AG04450 (cell line): ENCODE measurements around the gene MAN2B1. TPM values are rescaled to one million over a fixed set of nuclear protein-coding genes. Genes with fewer than 3 reads are reported as not detected.
"Not testable (repeated sequence)": the region's sequence is repeated elsewhere in the genome, so short reads cannot be mapped to it uniquely, and the experiment has no call there.

Experiments
- CTCF ChIA-PET: fragments of 300-600, 350-600 bp; formaldehyde crosslinking; extraction: SDS; loops from one replicate; lab custom pipeline; 2022; ENCODE audit warnings: antibody characterized with exemption, inconsistent platforms; lab: Charles Lee
- POLR2A ChIA-PET: fragments of 350-600 bp; formaldehyde crosslinking; extraction: SDS; loops from one replicate; lab custom pipeline; 2021; ENCODE audit warnings: antibody characterized with exemption, inconsistent platforms; lab: Yijun Ruan, JAX
- DNase-seq: peaks from one replicate; pipeline ENCODE4 v3.0.0-alpha.2; 2011; ENCODE audit warnings: low read depth, low spot score
- H3K27ac ChIP-seq: one replicate; pipeline ENCODE4 v1.5.1; 2012; ENCODE audit warnings: low read depth, low read length, control low read depth
- H3K27me3 ChIP-seq: one replicate; pipeline ENCODE4 v1.6.0; 2012; ENCODE audit warnings: low read length; ENCODE audit not compliant: control insufficient read depth, insufficient read depth
- H3K4me3 ChIP-seq: 2 replicates; pipeline ENCODE4 v1.5.1; 2011; ENCODE audit warnings: mild to moderate bottlenecking, low read depth, low read length, control low read depth
- H3K9me3 ChIP-seq: 2 replicates; pipeline ENCODE4 v1.5.1; 2012; ENCODE audit warnings: low read length; ENCODE audit not compliant: control insufficient read depth, insufficient read depth
- polyA plus RNA-seq: library from polyadenylated mRNA; depleted of rRNA; stranded (reverse); fragments of >200 nt; gene quantifications from 2 replicates; pipeline ENCODE4 v1.2.3, GENCODE V29; 2011
- TF ChIP-seq, protein P1 (sequence below): IDR thresholded peaks from 2 replicates; pipeline ENCODE4 v1.5.1; 2011; ENCODE audit warnings: low read depth, low read length, control low read depth, inconsistent platforms

MAN2B1 gene
- polyA plus RNA-seq, 1 experiment: 30.9 TPM

DNA sequence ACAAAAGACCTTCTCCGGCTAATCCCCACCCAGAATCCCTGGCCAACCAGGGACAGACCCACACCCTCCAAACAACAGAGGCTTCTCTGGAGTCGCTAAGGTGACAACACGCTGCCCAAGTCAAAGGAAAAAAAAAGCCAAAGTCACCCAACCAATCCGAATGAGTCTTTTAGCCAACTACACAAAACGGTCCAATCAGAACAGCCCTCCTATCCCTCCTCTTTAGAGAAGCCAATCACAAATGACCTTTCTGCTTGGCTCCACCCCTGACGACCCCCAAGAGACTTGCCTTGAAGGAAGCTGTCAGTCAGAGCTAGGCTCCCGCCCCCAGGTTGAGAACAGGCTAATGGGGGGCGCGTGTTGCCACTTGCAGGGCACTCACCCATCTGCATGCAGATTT, 36.5 kb upstream of the MAN2B1 start:
- no peak overlapping the region for H3K4me3 ChIP-seq
- no peaks in the 10 kb centered on the region for H3K27me3 ChIP-seq
- no peak for DNase-seq
- POLR2A ChIA-PET: no interaction called here
- H3K9me3 ChIP-seq: no peaks in the 10 kb centered on the region; the same call in 1 of the 2 replicates
- CTCF ChIA-PET: no interaction called here
- no peak overlapping the region for H3K27ac ChIP-seq
- TF ChIP-seq, protein P1, sequence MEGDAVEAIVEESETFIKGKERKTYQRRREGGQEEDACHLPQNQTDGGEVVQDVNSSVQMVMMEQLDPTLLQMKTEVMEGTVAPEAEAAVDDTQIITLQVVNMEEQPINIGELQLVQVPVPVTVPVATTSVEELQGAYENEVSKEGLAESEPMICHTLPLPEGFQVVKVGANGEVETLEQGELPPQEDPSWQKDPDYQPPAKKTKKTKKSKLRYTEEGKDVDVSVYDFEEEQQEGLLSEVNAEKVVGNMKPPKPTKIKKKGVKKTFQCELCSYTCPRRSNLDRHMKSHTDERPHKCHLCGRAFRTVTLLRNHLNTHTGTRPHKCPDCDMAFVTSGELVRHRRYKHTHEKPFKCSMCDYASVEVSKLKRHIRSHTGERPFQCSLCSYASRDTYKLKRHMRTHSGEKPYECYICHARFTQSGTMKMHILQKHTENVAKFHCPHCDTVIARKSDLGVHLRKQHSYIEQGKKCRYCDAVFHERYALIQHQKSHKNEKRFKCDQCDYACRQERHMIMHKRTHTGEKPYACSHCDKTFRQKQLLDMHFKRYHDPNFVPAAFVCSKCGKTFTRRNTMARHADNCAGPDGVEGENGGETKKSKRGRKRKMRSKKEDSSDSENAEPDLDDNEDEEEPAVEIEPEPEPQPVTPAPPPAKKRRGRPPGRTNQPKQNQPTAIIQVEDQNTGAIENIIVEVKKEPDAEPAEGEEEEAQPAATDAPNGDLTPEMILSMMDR: no peak

DNA sequence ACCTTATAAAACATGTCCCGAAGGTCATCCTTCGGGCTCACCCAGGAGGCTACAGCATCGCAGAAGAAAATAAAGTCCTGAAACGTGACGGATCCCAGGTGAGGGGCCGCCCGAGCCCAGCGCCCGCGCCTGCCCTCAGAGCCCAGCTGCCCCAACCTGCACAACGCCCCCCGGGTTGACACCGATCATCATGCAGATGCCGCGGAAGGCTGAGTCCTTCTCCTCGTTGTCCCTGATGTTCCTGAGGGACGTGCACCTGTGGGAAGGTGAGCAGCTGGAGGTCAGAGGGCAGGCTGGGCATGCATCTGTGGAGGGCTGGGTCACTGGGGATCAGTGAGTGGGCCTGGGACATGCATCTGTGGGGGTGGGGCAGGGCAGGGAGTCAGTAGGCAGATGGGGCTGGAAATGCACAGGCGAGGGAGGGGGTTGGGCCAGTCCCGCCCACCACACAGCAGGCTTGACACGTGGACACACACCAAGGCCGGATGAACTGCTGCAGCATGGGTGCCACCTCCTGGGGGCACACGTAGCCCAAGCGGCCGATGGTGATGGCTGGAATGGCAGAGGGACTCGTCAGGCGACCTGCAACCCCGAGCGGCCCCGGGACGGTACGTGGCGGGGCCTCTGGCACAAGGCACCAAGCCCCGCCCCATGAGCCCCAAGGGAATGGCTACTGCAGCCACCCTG, 35.2 kb upstream of the MAN2B1 start:
- no peak for DNase-seq
- CTCF ChIA-PET: no interaction called here
- Histone ChIP-seq H3K9me3 (no peaks in the 10 kb centered on the region; the same call in 1 of the 2 replicates), H3K4me3 (no peak overlapping the region), H3K27ac (no peak overlapping the region), H3K27me3 (no peaks in the 10 kb centered on the region)
- POLR2A ChIA-PET: no interaction called here
- TF ChIP-seq, protein P1: no peak

DNA sequence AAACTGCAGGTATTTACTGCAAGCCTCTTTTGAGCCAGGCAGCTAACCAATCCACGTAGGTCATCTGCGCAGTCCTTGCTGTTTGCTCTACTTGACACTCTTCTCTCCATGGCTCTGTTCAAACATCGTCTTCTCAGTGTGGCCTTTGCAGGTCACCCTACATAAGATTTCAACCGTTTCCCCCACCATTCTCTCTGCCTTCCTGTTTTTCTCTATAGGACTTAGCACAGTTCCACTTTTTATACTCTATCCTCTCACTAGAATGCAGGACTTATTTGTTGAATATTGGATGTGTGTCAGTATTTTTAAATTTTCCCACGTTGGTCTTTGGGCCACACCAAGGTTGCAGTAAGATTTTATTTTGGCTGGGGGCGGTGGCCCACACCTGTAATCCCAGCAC, 31.6 kb upstream of the MAN2B1 start:
- POLR2A ChIA-PET: no interaction called here

DNA sequence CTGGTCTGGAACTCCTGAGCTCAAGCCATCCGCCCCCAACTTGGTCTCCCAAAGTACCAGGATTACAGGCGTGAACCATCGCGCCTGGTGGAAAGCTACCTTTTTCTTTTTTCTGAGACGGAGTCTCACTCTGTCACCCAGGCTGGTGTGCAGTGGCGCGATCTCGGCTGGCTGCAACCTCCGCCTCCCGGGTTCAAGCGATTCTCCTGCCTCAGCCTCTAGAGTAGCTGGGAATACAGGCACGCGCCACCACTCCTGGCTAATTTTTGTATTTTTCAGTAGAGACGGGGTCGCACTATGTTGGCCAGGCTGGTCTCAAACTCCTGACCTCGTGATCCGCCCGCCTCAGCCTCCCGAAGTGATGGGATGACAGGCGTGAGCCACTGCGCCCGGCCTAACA, 30.9 kb upstream of the MAN2B1 start:
- H3K4me3 ChIP-seq, DNase-seq, H3K27me3 ChIP-seq, H3K27ac ChIP-seq, H3K9me3 ChIP-seq: not testable (repeated sequence)
- CTCF ChIA-PET: interaction anchor here (0.6 to 0.7 kb wide), 2 partner anchors 25 to 1764 kb away, joined by 3 to 5 read pairs; no protein-coding TSS in a partner anchor
- POLR2A ChIA-PET: interaction anchor here (0.7 to 2.1 kb wide), 2 partner anchors 16 to 769 kb away, joined by 8 to 9 read pairs; partner anchors contain the start of gene DHPS

More for the DNA sequence above, 31.6 kb upstream of the MAN2B1 start:
- TF ChIP-seq, protein P1: no peak
- CTCF ChIA-PET: no interaction called here
- H3K27ac ChIP-seq: no peak overlapping the region
- no peak overlapping the region for H3K4me3 ChIP-seq
- no peaks in the 10 kb centered on the region for H3K27me3 ChIP-seq
- no peak for DNase-seq
- no peaks in the 10 kb centered on the region; the same call in 1 of the 2 replicates for H3K9me3 ChIP-seq

DNA sequence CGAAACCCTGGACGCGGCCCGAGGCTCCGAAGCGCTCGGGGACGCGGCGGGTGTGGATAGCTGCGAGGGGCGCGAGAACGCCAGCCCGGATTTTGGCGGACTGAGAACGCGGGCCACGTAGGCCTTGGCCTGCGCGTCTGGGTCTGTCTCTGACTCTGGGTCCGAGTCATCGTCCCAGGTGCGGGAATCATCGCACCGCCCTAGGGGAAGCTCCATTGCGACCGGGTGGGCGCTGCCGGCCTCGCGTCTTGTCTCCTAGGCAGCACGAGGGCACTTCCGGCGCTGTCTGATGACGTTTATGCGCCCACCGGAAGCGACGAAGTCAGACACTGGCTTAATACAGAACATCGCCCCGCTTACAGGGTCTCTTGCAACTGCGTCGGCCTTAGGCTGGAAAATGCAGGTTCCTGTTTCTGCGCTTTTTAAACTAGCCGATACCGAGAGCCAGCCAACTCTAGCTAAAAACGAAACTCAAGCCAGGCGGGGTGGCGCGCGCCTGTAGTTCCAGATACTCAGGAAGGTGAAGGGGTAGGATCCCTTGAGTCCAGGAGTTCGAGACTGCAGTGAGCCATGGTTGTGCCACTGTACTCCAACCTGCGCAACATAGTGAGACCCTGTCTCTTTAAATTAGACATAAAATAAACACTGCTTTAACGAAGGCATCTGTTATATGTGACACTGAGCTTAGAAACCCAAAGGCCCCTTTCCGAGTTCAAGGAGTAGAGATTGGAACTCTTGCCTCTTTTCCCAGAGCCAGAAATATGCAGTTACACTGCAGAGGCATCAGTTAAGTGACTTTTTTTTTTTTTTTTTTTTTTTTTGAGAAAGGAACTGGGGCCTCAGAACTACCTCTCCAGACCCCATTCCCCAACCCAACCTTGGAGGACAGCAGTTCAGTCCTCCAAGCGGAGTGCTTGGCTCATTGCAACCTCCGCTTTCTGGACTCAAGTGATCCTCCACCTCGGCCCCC, 30.1 kb upstream of the MAN2B1 start, which contains the start of gene FBXW9:
Gene FBXW9, minus strand, starts transcription at position 266 of the 970 bp plus-strand sequence. Its CDS starts 50 bp downstream, at position 216.
- Histone ChIP-seq H3K9me3 (no peaks in the 10 kb centered on the region; the same call in 1 of the 2 replicates), H3K4me3 (peak within 1 kb of the TSS; percentile 96), H3K27ac (peak within 1 kb of the TSS; percentile 75), H3K27me3 (no peaks in the 10 kb centered on the region)
- CTCF ChIA-PET: interaction anchor here (0.6 to 1.1 kb wide), 6 partner anchors 25 to 1763 kb away, joined by 3 to 8 read pairs (median 5); no protein-coding TSS in a partner anchor
- TF ChIP-seq, protein P1: no peak
- POLR2A ChIA-PET: interaction anchor here (0.5 to 2.1 kb wide), 10 partner anchors 15 to 770 kb away, joined by 3 to 14 read pairs (median 5); partner anchors contain the start of genes DHPS and GET3
- DNase-seq: peak; percentile 88
